Breast epithelium (tissue), 3 donors: ENCODE results near the gene AIM2.

Experiments
- POLR2AphosphoS5 ChIP-seq, 3 donors: sonication (generic); formaldehyde crosslinking; IDR thresholded peaks; one replicate each; pipeline ENCODE4 v1.6.1; 2017; ENCODE audit warnings: antibody characterized with exemption in 3 of 3
- TF ChIP-seq, protein P1 (sequence below), 3 donors: fragments of 450-650 bp; IDR thresholded peaks; one replicate each; pipeline ENCODE4 v1.5.1; 2016 to 2017; ENCODE audit warnings: antibody characterized with exemption in 3 of 3, mild to moderate bottlenecking in 3 of 3, moderate library complexity in 3 of 3

DNA sequence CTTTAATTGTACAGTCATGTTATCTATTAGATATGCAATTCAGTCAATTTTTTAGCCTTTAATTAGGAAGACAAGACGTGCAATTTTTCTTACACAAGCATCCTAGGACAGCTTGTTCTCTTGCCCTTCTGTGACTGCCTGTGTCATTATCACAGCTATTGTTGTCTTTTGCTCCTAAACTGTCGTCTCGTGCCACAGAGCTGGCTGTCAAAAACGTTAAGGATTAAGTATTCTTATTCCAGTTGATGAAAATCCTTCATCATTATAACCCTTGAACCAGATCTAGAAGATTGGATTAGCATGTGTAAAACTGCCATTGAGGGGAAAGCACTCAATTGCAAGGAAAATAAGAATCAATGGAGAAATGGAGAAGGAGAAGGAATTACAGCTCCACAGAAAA is 43.8 kb upstream of the AIM2 start:
- TF ChIP-seq, protein P1, sequence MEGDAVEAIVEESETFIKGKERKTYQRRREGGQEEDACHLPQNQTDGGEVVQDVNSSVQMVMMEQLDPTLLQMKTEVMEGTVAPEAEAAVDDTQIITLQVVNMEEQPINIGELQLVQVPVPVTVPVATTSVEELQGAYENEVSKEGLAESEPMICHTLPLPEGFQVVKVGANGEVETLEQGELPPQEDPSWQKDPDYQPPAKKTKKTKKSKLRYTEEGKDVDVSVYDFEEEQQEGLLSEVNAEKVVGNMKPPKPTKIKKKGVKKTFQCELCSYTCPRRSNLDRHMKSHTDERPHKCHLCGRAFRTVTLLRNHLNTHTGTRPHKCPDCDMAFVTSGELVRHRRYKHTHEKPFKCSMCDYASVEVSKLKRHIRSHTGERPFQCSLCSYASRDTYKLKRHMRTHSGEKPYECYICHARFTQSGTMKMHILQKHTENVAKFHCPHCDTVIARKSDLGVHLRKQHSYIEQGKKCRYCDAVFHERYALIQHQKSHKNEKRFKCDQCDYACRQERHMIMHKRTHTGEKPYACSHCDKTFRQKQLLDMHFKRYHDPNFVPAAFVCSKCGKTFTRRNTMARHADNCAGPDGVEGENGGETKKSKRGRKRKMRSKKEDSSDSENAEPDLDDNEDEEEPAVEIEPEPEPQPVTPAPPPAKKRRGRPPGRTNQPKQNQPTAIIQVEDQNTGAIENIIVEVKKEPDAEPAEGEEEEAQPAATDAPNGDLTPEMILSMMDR (IDR thresholded peaks at IDR 0.05): no peak
- TF ChIP-seq POLR2AphosphoS5 (IDR thresholded peaks at IDR 0.05): no peak
